Thyroid gland (tissue), 4 donors: ENCODE measurements around the gene MAGI1.

Experiments
- POLR2A ChIP-seq, 2 donors: fragments of 450-650 bp; IDR thresholded peaks; one replicate each; pipeline ENCODE4 v1.6.1; 2017; ENCODE audit warnings: antibody characterized with exemption in 2 of 2, mild to moderate bottlenecking in 2 of 2, moderate library complexity in 1 of 2
- TF ChIP-seq, protein P1 (sequence below), 6 experiments: fragments of 200-600 bp in 3 of 6; fragments of 450-650 bp in 3 of 6; sonication (generic) in 3 of 6; IDR thresholded peaks; one replicate each; pipeline ENCODE4 v1.5.1; 2016 to 2019; ENCODE audit warnings: antibody characterized with exemption in 6 of 6, mild to moderate bottlenecking in 2 of 6, inconsistent platforms in 1 of 6, moderate library complexity in 1 of 6

GRCh38 chr3:65720989-65721737 is 317.6 kb downstream of the MAGI1 start:
- TF ChIP-seq, protein P1, sequence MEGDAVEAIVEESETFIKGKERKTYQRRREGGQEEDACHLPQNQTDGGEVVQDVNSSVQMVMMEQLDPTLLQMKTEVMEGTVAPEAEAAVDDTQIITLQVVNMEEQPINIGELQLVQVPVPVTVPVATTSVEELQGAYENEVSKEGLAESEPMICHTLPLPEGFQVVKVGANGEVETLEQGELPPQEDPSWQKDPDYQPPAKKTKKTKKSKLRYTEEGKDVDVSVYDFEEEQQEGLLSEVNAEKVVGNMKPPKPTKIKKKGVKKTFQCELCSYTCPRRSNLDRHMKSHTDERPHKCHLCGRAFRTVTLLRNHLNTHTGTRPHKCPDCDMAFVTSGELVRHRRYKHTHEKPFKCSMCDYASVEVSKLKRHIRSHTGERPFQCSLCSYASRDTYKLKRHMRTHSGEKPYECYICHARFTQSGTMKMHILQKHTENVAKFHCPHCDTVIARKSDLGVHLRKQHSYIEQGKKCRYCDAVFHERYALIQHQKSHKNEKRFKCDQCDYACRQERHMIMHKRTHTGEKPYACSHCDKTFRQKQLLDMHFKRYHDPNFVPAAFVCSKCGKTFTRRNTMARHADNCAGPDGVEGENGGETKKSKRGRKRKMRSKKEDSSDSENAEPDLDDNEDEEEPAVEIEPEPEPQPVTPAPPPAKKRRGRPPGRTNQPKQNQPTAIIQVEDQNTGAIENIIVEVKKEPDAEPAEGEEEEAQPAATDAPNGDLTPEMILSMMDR (IDR thresholded peaks at IDR 0.05) = no peak
- TF ChIP-seq POLR2A (IDR thresholded peaks at IDR 0.05) = no peak
